Left renal cortex interstitium (tissue), 4 donors: ENCODE results near the gene AFG1L. TPM values are rescaled to one million over a fixed set of nuclear protein-coding genes. Genes with fewer than 3 reads are reported as not detected.
A peak's percentile ranks its signal among the peaks of the same experiment; 100 is the strongest.
"Not testable (repeated sequence)": the region's sequence is repeated elsewhere in the genome, so short reads cannot be mapped to it uniquely, and the experiment has no call there.

Experiments used
- DNase-seq, 4 donors: peaks; one replicate each; pipeline ENCODE4 v3.0.0-alpha.2; 2013; ENCODE audit warnings: low read depth in 4 of 4, low spot score in 2 of 4, missing footprints in 1 of 4
- polyA plus RNA-seq, 4 donors: library from polyadenylated mRNA; unstranded; fragments of 120-200 nt; gene quantifications; one replicate each; pipeline ENCODE4 v1.2.1, GENCODE V29; 2013; ENCODE audit not compliant: insufficient read length in 4 of 4

The AFG1L gene
- polyA plus RNA-seq, 4 donors, result 7.1 to 8.4 (median 7.8) TPM

GRCh38 chr6:108446629-108447150 is 151.8 kb downstream of the AFG1L start:
- no peak for DNase-seq

DNA sequence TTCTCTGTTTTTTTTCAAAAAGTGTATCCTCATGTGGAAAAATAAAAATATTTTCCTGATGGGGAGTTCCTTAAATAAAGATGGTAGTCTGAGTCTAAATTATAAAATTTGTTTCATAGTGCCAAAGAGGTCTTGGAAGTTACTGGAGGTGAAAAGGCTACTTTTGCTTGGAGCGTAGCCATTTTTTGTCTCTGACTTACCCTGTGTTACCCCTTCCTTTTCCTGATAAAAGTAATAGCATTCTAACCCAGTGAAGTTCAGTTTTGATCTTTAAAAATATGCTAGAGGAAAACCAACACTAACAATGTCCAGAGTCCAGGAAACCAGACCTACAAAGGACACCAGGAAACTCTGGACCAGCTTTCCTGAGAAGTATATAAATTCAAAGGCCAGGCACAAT is 153.6 kb downstream of the AFG1L start:
- no peak for DNase-seq

GRCh38 chr6:108449717-108450116 is 154.9 kb downstream of the AFG1L start:
- not testable (repeated sequence) for DNase-seq

DNA sequence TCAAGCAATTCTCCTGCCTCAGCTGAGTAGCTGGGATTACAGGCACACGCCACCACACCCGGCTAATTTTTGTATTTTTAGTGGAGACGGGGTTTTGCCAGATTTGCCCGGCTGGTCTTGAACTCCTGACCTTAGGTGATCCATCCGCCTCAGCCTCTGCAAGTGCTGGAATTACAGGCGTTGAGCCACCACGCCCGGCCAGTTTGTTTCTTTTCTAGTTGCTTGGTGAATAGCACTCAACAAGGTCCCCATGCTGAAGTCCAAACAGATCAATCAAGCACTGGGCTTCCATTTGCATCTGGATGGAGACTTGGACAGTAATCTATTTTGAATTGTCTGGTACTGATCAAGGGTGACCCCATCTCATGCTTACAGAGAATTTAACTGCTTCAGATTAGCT is 157.0 kb downstream of the AFG1L start:
- DNase-seq, result no peak

DNA sequence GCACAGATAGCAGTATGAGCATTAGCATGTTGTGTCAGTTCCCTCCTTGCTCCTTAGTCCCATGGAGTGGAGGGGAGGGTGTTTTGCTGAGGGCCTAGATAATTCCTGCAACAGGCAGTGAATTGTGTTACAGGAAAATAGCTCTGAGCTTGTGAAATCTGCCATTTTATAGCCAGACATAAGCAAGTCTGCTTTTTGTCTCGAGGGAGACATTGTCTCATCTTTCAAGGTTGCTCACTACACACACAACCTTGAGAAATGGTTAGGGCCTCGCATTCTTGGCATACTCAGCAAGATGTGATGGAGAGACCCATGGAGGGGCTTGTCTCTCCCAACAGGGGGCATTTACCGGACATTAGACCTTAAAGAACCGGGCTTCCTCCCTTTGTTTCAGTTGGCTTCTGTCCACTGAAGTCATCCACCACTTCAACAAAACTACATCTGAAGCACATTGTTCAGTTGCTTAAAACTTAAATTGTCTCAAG is 157.9 kb downstream of the AFG1L start:
- no peak for DNase-seq

DNA sequence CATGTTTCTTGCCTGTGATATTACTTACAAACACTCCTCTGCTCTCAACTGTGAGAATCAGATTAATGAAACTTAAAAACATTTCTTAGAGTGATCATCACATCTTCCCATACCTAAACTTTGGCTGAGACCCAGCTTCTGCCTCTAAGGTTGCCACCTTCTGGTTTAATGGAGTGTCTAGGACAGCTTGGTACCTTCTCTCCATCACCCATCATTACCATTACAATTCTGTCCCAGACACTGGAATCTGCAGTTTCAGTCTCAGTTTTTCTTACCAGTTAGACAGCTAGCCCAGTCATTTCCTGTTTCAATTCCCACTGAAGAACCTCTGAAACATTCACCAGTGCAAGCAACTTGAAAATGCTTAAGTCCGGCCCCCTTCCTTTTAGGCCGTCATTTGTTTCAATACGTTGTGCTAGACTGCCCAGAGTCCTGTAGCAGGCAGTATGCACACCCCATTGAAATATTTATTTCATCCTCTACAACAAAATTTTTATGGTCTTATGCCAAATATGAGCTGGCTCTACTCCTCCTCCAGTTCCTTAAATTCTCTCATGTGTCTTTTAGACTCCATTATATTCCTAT is 158.8 kb downstream of the AFG1L start:
- DNase-seq, result no peak

GRCh38 chr6:108454356-108454755 is 159.5 kb downstream of the AFG1L start:
- DNase-seq, result no peak

- DNase-seq, result no peak
Observed at GRCh38 chr6:108455688-108456087, 160.8 kb downstream of the AFG1L start.

GRCh38 chr6:108463784-108464183 is 168.9 kb downstream of the AFG1L start:
- no peak for DNase-seq

GRCh38 chr6:108464418-108465097 is 169.7 kb downstream of the AFG1L start:
- no peak for DNase-seq

DNA sequence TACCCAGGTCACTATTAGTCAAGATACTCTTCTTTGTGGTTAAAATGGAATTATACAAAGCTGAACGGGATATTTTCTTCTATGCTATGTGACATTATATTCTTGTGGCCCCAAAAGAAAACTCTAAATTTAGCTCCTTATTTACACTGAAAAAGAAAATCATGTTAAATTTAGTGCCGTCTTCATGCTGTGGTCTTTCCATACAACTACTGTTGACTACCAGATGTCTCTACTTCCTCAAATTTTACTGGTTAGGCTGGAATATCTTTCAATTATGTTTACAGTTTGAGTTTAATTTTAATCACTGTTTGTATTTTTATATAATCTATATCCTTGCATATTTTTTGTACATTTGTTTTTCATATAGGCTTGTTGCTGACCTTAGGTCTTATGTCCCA is 170.2 kb downstream of the AFG1L start:
- no peak for DNase-seq

DNA sequence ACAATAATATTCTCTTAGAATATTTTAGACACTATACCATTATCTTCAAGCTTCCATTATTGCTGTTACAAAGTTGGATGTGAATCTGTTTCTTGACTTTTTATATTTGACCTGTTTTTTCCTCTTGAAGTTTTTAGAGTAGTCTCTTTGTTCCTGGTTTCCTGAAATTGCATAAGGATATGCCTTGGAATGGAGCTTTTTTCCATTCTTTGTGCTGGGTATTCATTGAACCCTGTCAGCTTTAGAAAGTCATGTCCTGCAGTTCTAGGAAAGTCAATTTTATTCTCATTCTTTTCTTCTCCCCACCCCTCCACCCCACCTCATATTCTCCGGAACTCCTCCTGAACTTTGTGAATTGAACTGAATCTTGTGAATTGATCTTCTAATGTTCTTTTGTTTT is 173.5 kb downstream of the AFG1L start:
- no peak for DNase-seq

DNA sequence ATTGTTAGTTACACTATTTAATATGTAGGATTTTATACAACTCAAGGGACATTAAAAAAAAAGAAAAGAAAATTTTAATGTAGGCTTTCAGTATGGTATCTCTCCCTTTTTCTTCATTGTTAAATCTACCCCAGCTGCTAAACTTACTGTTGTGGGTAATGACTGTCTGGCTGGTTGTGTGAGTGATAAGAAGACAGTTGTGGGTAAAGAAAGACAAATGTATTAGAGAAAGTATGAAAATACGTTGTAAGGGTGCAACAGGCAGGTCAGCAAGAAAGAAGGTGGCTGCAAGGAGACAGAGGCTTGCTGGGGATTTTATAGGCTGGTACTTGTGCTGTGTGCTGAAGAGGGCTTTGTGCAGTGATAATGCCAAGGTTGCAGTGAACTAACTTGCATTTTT is 174.5 kb downstream of the AFG1L start:
- DNase-seq, result no peak

DNA sequence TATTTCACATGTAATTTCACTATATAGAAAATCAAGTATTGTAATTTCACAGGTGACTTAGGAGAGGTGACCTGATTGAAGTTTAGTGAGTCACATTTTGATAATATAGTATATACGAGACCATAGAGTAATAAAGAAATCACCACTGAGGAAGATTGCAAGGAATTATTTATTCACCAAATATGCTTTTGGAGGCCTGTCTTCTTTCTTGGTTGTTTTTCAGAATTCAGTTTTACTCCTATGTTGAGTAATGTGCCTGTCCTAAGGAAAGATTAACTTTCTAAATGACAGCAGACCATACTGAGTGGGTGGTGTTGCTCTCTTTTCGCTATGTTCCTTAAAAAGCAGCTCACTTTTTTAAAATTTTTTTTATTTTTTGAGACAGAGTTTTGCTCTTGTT is 178.3 kb downstream of the AFG1L start:
- DNase-seq, result no peak

GRCh38 chr6:108476376-108476775 is 181.5 kb downstream of the AFG1L start:
- no peak for DNase-seq

GRCh38 chr6:108476847-108477430 is 182.1 kb downstream of the AFG1L start:
- DNase-seq, result no peak

- DNase-seq, result no peak
Observed at GRCh38 chr6:108482559-108482958, 187.7 kb downstream of the AFG1L start.

DNA sequence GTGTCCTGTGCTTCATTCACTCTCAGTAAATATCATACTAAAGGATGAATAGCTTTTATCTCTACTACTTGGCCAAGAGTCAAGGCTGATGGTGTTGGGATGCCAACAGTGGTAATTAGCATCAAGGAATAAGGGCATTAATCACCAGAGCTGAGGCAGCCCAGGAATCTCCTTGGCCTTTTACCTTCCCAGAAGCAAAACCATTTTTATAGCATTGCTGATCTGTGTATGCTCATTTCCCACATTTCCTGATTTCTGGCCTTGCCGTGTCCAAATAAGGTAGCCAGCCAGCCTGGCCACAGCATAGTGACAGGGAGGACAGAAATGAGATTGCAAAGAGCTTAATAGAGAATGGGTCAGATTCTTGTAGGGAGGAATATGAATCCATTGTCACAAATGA is 189.2 kb downstream of the AFG1L start:
- no peak for DNase-seq

- no peak for DNase-seq
Observed at GRCh38 chr6:108489699-108490098, 194.8 kb downstream of the AFG1L start.

DNA sequence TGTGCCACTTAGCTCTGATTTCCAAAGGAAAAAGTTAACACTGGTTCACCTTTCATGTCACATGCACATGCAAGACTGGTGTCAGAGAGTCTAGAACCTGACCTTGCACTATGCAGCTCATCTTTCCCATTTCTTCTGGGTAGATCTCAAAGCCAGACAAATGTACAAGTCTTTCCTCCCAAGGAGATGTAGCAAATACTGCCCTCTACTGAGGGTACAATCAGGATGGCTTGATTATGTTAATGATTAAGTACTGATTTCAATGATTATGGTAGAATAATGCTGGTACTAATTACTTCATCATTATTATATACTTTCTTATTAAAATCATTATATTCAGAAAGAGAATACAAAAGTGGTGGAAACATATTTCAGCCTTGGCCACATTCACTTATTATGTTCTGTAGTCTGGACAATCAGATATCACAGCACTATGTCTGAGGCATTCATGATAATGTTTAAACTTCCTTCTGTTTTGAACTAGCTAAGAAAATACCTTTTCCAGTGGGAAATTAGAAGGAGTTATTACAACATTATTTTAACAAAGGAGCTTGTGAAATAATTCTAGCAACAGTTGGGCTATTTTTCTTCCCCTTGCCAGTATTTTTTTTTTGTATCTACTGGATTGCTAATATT is 197.4 kb downstream of the AFG1L start:
- peak in 2 of 4 donors; percentile 4 to 29 for DNase-seq

DNA sequence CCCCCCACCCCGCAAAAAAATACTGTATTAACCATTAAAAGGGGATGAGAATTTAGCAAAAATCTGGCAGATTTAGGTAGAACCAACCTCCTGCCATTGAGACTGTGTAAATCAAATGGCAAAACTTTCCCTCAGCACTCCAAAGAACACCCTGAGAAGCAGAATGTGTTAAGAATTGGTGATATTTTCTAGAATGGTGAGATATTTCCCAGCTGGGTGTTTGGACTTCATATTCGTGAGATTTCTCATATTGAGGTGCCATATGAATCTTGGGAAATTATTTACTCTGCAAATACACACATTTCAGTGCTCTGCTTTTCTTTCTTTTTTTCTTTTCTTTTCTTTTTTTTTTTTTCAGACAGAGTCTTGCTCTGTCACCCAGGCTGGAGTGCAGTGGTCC is 199.6 kb downstream of the AFG1L start:
- DNase-seq, result no peak
